Hepatic stellate cell (primary cell): Measurements from ENCODE around the gene PLOD3.

ENCODE experiments used
- DNase-seq: peaks from one replicate; pipeline ENCODE4 v3.0.0; 2011; ENCODE audit warnings: low spot score

The PLOD3 gene

DNA sequence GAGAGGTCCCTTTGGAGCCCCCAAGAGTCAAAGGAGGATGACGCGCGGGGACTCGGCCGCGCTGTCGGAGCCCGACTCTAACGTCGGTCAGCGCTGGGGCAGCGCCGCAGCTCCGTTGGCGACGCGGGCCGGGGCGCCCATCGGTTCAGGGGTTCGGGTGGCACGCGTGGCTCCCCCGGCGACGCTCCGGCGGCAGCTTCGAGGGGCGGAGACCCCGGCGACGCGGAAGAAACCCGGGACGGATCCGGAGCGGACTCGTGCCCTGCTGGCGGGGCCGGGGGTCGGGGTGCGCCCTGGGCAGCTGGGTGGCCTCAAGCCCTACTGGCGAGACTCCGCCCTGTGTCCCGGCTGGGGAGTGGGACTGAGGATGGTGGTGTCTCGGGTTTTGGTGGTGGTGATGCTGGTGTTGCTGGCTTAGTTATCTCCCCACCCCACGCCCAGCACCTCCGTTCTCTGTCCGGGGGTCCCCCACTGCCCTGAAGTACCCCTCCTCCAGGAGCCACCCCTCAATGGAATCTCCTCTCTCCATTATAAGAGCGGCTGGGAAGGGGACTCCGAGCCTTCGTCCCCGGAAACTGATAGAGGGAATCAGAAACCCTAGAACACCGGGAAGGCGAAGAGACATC lies 37.1 kb downstream of the PLOD3 start, which contains the start of gene NAT16:
TSS of gene NAT16 (minus strand) at position 164 of the 626 bp plus-strand sequence. CDS start 5,486 bp downstream, outside the sequence.
- no peak for DNase-seq

DNA sequence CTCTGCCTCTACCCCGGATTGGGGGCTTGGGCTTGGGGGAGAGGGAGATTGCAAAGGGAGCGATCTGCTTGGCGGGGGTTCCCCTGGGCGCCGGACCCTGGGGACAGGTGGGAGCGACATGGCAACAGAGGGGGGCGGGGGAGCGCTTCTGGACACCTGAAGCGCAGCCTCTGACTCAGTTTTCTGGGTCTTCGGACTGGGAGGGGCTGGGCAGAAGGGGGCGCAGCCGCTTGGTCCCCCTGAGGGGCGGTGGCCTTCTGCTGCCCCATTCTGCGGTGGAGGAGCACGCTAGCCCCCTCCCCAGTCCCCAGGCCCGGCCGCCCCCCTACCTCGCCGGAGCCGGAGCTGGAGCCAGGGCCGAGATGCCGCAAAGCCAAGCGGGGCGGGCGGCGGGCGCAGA lies 37.7 kb downstream of the PLOD3 start:
- DNase-seq = no peak

GRCh38 chr7:101179117-101179516 lies 38.3 kb downstream of the PLOD3 start:
- DNase-seq = no peak

GRCh38 chr7:101177644-101178043 lies 39.7 kb downstream of the PLOD3 start:
- DNase-seq = no peak

DNA sequence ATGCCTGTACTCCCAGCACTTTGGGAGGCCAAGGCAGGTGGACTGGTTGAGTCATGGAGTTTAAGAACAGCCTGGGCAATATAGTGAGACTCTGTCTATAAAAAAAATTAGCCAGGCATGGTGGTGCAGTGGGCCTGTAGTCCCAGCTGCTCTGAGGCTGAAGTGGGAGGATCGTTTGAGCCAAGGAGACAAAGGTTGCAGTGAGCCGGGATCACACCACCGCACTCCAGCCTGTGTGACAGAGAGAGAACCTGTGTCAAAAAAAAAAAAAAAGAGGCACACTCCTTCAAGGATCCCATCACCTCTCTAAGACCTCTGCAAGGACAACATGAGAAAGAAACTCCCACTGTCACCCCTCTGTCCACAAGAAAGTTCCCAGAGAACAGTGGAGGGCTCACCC lies 41.7 kb downstream of the PLOD3 start:
- no peak for DNase-seq

DNA sequence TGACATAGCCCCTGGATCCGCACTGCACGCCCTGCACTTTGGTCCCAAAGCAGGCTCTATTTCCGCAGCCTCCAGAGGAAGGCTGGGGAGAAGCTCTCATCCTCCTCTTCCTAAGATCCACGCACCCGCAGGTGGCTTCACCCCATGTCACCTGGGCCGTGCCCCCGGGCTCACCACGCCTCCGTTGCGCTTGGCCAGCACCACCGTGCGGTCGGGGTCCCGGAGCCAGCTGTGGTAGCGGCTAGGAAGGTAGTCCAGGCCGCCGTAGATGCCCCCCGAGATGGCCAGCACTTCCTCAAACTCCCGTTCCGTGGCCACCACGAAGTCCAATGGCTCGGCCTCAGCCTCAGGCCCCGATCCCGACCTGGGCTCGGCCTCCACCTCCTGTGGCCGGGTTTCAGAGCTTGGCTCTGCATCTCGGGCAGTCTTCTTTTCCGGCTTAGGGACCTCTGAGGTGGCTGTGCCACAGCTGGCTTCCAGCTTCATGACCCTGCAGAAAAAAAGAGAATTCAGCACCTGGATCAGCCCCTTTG lies 43.0 kb downstream of the PLOD3 start:
- no peak for DNase-seq

DNA sequence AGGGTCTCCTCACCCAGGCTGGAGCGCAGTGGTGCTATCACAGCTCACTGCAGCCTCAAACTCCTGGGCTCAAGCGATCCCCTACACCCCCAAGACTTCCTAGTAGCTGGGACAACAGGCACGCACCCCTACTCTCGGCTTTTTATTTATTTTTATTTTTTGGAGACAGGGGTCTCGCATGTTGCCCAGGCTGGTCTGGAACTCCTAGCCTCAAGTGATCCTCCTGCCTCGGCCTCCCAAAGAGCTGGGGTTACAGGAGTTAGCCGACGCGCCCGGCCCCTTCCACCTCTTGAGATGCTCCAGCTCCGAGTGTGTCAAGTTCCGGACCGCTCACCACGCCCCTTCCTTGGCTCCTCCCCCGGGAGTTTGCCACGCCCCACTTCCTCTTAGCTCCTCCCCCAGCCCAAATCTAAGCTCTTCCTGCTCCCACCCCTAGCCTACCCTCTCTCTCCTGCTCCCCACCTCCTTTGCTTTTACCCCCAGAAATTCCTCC lies 43.6 kb downstream of the PLOD3 start:
- peak; percentile 58 for DNase-seq

DNA sequence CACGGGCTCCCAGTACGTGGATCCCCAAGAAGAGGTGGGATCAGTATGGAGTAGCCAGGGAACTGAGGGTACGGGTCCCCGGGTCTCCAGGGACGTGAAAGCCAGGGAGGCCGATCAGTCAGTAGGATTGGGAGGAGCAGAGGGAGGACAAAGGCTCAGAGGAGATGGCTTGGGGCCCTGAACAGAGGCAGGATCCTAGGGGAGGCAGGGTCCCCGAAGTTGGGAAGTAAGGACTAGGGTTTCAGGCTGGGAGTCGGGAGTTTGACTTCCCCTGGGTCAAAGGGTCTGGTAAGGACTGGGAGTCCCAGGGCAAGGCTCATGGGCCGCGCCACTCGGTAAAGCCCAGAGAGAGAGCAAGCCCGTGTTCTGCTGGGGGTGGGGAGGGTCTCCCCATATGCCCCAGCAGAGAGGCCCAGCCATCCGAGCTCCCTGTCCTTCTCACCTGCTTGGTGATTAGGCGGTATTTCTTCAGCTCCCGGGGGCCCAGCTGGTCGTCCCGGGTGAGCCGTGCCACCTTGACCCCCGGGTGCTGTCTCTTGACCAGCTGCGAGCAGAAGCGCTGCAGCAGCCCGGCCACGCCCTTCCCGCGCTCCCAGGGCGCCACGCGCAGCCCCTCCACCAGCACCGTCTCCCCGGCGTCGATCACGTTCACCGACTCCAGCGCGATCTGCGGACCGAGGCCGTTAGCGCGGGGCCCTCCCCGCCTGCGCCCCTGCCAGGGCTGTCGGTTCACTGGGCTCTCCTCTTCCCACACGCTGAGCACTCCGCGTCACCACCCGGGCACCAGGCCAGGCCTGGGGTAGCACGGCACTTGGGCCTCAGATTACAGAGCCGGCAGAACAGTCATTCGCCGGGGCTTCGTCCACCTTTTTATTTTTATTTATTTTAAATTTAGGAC lies 44.3 kb downstream of the PLOD3 start:
- DNase-seq = peak; percentile 87

DNA sequence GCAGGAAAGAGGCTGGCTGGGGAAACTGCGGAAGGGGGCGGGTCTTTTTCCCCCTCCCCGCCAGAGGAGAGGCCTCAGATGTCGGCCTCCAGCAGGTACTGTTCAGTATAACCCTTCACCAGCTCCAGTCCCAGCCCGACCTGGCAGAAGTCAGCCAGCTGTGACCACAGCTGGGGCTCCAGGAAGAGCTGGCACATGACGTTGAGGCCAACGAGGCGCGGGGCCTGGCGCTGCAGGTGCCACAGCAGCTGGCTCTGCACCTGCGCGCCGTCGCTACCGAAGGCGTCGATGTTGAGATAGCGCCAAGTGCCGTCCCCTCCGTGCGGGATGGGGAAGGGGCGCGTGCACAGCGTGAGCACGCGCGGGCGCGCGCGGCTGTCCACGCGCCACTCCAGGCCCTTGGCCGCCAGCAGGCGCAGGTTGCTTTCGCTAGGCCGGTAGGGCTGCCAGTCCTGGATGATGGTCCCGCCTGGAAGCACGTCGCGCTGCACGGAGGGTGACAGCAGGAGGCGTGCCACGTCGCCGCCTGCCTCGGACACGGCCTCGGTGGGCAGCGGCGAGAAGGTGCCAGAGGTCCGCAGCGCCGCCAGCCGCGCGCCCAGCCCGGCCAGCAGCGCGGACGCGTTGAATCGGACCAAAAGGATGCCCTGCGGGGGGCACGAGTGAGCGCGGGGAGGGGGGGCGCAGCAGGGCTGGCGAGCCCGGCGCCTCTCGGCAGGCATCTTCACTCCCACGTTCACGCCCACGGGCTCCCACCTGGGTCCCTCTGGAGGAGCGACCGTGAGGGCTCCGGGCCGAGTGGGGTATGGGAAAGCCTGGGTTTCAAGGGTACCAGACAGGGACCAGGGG lies 45.2 kb downstream of the PLOD3 start:
- no peak for DNase-seq

- DNase-seq = peak; percentile 58
Observed at GRCh38 chr7:101171442-101171837, 45.9 kb downstream of the PLOD3 start.

DNA sequence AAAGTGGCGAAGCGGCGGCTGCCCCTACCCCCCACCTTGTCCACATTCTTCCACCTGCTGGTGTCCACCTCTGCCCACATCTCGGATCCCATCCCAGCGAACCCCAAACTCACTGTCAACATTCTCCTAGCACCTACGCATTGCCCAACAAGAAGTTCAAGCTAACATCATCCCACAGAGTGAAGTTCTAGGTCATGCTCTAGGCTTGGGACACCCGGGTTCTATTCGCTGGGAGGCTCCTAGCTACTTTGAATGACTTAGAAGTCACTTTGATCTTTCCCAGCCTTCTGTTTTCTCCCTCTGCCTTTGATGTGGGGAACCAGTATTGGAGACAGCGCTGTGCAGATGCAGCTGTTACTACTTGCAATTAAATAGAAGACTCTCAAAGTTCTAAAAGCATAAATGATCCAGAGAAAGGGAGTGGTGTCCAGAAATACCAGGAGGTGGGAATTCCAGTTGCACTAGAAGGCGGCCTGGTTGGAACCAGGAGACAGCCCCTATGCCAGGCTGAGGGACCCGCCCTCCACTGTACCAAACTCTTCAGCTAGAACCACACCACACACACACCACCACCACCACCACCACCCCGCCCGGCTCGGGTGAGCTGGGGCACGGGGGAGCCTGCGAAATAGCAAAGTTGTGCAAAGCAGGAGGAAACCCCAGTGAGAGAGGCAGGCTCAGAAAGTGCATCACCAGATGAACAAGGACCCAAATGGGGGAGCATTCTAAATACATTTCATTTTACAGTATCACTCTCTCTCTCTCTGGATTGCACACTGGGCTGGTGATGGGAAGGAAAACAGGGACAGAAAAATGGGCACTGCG lies 46.6 kb downstream of the PLOD3 start:
- no peak for DNase-seq

- peak; percentile 75 for DNase-seq
Observed at GRCh38 chr7:101169838-101170551, 47.4 kb downstream of the PLOD3 start.

DNA sequence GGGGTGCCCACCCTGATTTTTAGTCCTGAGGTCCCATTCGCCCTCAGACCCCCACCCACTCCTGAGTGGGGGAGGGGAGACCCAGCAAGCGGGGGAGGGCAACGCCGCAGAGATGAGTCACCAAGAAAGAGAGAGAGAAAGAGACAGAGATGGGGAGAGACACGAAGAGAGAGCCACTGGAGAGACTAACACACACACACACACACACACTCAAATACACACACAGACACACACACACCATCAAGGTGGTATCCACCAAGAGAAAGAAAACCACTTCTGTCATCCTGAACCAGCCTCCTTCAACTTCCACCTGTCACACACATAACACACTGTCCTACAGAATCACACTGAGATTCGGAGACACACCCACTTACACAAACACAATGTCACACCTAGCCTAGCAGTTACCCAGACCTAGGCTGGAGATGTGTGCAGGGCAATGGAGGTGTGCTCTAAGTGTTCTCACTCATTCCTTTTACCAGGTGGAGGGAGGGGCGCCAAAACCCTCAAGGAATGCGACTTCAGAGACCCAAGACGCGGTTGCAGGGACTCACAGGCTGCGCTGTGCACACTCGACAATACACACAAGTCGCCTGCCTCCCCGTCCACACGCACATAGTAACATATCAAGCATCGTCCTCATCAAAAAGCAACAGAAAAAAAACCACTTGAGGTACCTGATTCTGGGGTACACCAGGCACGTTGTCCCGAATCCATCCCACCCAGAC lies 48.1 kb downstream of the PLOD3 start:
- no peak for DNase-seq

- no peak for DNase-seq
Observed at GRCh38 chr7:101168412-101169049, 48.9 kb downstream of the PLOD3 start.

DNA sequence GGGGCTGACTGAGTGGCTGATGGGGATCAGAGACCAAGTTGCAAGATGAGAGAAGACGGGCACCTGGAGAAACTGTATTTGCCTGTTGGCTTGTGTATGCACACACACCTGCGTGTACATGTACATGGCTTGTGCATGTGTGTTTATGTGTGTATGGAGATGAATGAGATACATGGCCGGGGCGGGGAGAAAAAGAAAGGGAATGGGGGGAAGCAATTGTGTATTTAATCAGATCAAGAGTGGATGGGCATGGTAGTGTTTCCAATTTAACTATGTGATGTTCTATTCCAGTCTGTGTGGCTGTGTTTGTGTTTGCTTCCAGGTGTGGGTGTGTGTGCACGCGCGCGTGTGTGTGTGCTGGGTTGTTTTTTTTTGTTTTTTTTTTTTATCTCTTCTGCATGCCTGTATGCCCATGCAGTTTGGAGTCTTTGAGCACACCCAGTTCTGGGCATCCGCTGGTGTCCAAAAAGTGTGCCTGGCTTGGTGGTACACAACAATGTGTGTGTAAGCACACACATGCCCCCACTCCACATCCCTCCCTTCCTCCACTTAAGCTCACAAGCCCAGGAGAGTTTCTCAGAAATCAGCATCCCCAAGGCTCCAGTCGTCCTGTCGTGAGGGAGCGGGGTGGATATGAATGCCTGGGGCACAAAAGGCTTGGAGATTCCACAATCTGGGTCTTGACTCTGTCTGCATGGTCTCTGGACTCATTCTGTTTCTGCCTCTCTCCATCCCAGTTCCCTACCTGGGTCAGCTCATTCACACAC lies 49.6 kb downstream of the PLOD3 start:
- DNase-seq = no peak

DNA sequence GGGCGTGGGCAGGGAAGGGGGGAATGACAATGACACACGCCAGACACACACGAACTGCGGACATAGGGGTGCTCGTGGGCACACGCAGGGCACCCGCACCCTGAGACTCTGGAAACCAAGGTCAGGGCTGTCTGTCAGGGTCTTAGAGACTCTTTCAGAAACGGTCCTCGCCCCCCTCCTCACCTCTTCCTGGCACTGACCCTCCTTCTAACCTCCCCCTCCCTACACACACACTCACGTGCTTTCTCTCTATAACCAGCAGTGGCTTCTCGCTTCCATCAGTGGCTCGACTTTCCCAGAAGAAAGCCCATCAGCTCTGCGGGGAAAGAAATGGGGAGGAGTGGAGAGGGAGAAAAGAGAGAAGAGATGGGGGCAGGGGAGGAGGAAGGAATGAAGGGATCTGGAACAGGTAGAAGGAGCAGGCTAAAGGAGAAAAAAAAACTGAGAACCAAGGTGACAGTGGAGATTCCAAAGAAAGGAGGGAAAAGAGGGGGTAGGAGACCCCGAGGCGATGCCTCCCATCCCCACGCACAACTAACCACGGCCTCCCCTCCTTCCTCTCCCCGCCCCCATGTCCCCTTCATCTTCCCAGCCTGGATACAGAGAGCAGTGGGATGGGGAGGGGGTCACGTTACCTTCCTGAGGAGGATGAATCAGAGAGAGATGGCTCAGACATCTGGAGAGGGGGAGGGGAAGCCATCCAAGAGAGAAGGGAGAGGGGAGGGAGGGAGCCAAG lies 50.3 kb downstream of the PLOD3 start:
- DNase-seq = no peak

GRCh38 chr7:101166648-101166908 lies 50.8 kb downstream of the PLOD3 start:
- no peak for DNase-seq
